ENCODE measurements around the gene EGFR.

Gene EGFR

GRCh38 chr7:55188590-55189138 lies 169.8 kb downstream of the EGFR start:
- no peak for TF ChIP-seq Cebpa-rat (IDR thresholded peaks at IDR 0.05)
- Histone ChIP-seq H3K4me3 (no peak overlapping the region), H3K9me3 (no peaks in the 10 kb centered on the region), H3K9ac (no peak overlapping the region), H3K4me1 (0 out of 2 replicates have a peak, but pooled peaks cover 6% of the 10 kb centered on the region), H3K4me2 (no peak overlapping the region), H3K27ac (no peak overlapping the region), H3K27me3 (no peaks in the 10 kb centered on the region), H3K36me3 (no peaks in the 10 kb centered on the region), H4K20me1 (no peaks in the 10 kb centered on the region)

- TF ChIP-seq Cebpa-rat (IDR thresholded peaks at IDR 0.05) = no peak
- Histone ChIP-seq H3K27me3 (no peaks in the 10 kb centered on the region), H3K36me3 (no peaks in the 10 kb centered on the region), H3K9ac (no peak overlapping the region), H3K4me3 (no peak overlapping the region), H3K4me1 (0 out of 2 replicates have a peak, but pooled peaks cover 6% of the 10 kb centered on the region), H3K27ac (no peak overlapping the region), H4K20me1 (no peaks in the 10 kb centered on the region), H3K9me3 (no peaks in the 10 kb centered on the region), H3K4me2 (no peak overlapping the region)
These were observed 170.4 kb downstream of the EGFR start for GRCh38 chr7:55189146-55189766.

DNA sequence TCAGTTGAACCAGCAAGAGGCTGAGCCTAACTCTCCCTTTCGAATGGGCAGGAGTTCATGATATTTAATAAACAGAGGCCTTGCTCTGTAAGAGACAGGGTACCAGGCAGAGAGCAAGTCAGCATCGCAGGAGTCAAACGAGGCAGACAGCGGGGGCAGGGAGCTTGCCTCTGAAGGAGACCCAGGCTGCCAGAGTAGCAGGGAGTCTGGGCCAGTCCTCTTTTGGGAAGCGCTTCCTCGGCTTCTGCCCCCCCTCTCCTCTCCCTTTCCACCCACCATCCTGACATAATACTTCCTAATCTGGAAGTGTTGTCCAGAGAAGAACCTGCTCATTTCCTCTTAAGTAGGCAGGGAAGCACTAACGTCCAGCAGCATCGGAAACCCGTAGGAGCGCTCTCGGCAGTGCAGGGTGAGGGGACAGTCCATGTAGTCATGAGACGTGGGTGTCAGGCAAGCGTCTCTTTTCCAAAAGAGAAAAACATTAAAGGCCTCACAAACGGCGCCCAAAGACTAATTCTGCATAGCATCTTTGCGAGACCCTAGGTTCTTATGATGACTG lies 171.1 kb downstream of the EGFR start:
- peaks cover 13% of the 10 kb centered on the region for H3K4me1 ChIP-seq
- no peak overlapping the region for H3K27ac ChIP-seq
- TF ChIP-seq Cebpa-rat (IDR thresholded peaks at IDR 0.05) = no peak
- no peak overlapping the region for H3K4me2 ChIP-seq
- no peaks in the 10 kb centered on the region for H3K9me3 ChIP-seq
- no peak overlapping the region for H3K9ac ChIP-seq
- no peaks in the 10 kb centered on the region for H3K36me3 ChIP-seq
- no peaks in the 10 kb centered on the region for H4K20me1 ChIP-seq
- no peaks in the 10 kb centered on the region for H3K27me3 ChIP-seq
- no peak overlapping the region for H3K4me3 ChIP-seq

DNA sequence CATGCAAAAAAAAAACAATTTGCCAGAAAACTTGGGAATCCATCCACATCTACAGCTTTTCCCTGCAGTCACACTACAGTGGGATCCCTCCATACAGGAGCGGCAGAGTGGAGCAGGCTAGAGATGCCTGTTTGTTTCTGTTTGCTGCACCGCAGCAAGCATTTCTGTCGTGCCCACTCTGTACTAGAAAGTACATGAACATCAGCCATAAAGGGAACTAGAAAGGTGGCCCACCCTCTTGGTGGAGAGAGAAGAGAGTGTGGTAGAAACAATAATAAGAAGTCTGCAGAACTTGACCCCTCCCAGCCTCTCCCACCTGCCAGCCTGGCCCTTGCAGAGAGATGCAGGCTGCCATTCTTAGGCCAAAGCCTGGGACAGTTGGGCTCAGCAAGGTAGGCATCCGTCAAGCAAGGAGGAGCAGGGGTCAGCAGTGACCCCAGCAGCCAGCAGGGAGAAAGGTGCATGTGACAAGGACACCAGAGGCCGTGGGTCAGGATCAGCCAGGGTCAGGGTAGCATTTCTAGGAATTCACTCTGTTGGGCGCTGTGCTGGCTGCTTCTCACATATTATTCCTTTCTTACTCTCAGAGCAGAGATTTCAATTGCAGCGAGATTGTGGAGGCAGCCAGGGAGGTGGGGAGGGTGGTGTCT lies 171.8 kb downstream of the EGFR start:
- H3K36me3 ChIP-seq = no peaks in the 10 kb centered on the region
- no peak for TF ChIP-seq Cebpa-rat (IDR thresholded peaks at IDR 0.05)
- H4K20me1 ChIP-seq = no peaks in the 10 kb centered on the region
- H3K9ac ChIP-seq = no peak overlapping the region
- no peaks in the 10 kb centered on the region for H3K27me3 ChIP-seq
- peaks cover 15% of the 10 kb centered on the region for H3K4me1 ChIP-seq
- no peak overlapping the region for H3K4me2 ChIP-seq
- no peak overlapping the region for H3K27ac ChIP-seq
- no peak overlapping the region for H3K4me3 ChIP-seq
- H3K9me3 ChIP-seq = no peaks in the 10 kb centered on the region

DNA sequence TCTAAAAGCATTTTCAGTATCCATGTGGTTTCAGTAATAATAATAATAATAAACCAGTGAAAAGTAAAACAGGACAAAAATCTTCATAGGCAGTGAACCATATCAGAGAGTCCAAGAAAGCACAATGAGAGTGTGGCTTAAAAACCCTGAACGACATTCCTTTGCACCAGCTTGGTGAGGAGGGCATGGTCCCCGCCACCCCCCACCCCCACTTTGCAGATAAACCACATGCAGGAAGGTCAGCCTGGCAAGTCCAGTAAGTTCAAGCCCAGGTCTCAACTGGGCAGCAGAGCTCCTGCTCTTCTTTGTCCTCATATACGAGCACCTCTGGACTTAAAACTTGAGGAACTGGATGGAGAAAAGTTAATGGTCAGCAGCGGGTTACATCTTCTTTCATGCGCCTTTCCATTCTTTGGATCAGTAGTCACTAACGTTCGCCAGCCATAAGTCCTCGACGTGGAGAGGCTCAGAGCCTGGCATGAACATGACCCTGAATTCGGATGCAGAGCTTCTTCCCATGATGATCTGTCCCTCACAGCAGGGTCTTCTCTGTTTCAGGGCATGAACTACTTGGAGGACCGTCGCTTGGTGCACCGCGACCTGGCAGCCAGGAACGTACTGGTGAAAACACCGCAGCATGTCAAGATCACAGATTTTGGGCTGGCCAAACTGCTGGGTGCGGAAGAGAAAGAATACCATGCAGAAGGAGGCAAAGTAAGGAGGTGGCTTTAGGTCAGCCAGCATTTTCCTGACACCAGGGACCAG lies 172.5 kb downstream of the EGFR start:
- Histone ChIP-seq H4K20me1 (no peaks in the 10 kb centered on the region), H3K27me3 (no peaks in the 10 kb centered on the region), H3K27ac (no peak overlapping the region), H3K9me3 (no peaks in the 10 kb centered on the region), H3K36me3 (no peaks in the 10 kb centered on the region), H3K9ac (no peak overlapping the region), H3K4me3 (no peak overlapping the region), H3K4me1 (peaks cover 15% of the 10 kb centered on the region), H3K4me2 (no peak overlapping the region)
- no peak for TF ChIP-seq Cebpa-rat (IDR thresholded peaks at IDR 0.05)

DNA sequence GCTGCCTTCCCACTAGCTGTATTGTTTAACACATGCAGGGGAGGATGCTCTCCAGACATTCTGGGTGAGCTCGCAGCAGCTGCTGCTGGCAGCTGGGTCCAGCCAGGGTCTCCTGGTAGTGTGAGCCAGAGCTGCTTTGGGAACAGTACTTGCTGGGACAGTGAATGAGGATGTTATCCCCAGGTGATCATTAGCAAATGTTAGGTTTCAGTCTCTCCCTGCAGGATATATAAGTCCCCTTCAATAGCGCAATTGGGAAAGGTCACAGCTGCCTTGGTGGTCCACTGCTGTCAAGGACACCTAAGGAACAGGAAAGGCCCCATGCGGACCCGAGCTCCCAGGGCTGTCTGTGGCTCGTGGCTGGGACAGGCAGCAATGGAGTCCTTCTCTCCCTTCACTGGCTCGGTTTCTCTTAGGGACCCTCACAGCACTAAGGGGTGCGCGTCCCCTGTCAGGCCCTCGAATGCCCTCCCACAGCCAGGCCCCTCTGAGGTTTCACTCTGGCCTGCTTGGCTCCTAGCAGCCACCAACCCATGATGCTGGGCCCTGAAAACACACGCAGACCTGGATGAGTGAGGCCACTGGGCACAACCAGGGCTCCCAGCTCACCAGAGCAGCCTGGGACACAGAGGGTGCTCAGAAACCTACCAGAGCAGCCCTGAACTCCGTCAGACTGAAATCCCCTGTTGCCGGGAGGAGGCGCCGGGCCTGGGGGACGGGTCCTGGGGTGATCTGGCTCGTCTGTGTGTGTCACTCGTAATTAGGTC lies 173.3 kb downstream of the EGFR start:
- no peak for TF ChIP-seq Cebpa-rat (IDR thresholded peaks at IDR 0.05)
- H3K27ac ChIP-seq = no peak overlapping the region
- H3K9ac ChIP-seq = no peak overlapping the region
- no peaks in the 10 kb centered on the region for H3K9me3 ChIP-seq
- peaks cover 15% of the 10 kb centered on the region for H3K4me1 ChIP-seq
- no peak overlapping the region for H3K4me2 ChIP-seq
- no peaks in the 10 kb centered on the region for H3K36me3 ChIP-seq
- H3K4me3 ChIP-seq = no peak overlapping the region
- H3K27me3 ChIP-seq = no peaks in the 10 kb centered on the region
- H4K20me1 ChIP-seq = no peaks in the 10 kb centered on the region

DNA sequence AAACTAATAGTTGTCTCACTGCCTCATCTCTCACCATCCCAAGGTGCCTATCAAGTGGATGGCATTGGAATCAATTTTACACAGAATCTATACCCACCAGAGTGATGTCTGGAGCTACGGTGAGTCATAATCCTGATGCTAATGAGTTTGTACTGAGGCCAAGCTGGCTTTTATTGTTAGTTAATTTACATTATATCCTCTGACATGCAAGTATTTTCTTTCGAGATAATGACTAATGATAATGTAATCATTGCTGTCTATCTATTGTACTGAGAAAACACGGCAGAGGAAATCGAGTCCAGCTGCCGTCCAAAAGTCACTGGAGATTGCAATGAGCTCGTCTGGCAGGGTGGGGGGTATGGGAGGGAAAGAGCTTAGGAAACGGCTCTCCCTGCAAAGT lies 173.9 kb downstream of the EGFR start:
- Histone ChIP-seq H3K4me2 (no peak overlapping the region), H3K4me1 (peaks cover 14% of the 10 kb centered on the region), H3K4me3 (no peak overlapping the region)

GRCh38 chr7:55193245-55193644 lies 174.4 kb downstream of the EGFR start:
- no peaks in the 10 kb centered on the region for H3K27me3 ChIP-seq
- no peak for TF ChIP-seq Cebpa-rat (IDR thresholded peaks at IDR 0.05)
- no peaks in the 10 kb centered on the region for H3K9me3 ChIP-seq
- H3K9ac ChIP-seq = no peak overlapping the region
- no peak overlapping the region for H3K27ac ChIP-seq
- H3K36me3 ChIP-seq = no peaks in the 10 kb centered on the region
- no peak overlapping the region for H3K4me3 ChIP-seq
- H4K20me1 ChIP-seq = no peaks in the 10 kb centered on the region
- H3K4me2 ChIP-seq = no peak overlapping the region
- peaks cover 9% of the 10 kb centered on the region for H3K4me1 ChIP-seq

More for the DNA sequence above, 173.9 kb downstream of the EGFR start:
- no peaks in the 10 kb centered on the region for H3K36me3 ChIP-seq
- no peaks in the 10 kb centered on the region for H3K9me3 ChIP-seq
- TF ChIP-seq Cebpa-rat (IDR thresholded peaks at IDR 0.05) = no peak
- H3K27me3 ChIP-seq = no peaks in the 10 kb centered on the region
- H3K27ac ChIP-seq = no peak overlapping the region
- H3K9ac ChIP-seq = no peak overlapping the region
- H4K20me1 ChIP-seq = no peaks in the 10 kb centered on the region

- Histone ChIP-seq H3K36me3 (no peaks in the 10 kb centered on the region), H3K27me3 (no peaks in the 10 kb centered on the region), H3K9me3 (no peaks in the 10 kb centered on the region), H3K4me1 (peaks cover 9% of the 10 kb centered on the region), H4K20me1 (no peaks in the 10 kb centered on the region), H3K27ac (no peak overlapping the region), H3K9ac (no peak overlapping the region), H3K4me3 (no peak overlapping the region), H3K4me2 (peak overlapping the region; percentile 13)
- TF ChIP-seq Cebpa-rat (IDR thresholded peaks at IDR 0.05) = no peak
These were observed 175.7 kb downstream of the EGFR start for GRCh38 chr7:55194522-55194921.

All from BLaER1 (cell line).